ENCODE results near the gene GRIA4.

GRCh38 chr11:106012744-106013143 lies 402.9 kb downstream of the GRIA4 start:
- TF ChIP-seq SIN3A (IDR thresholded peaks at IDR 0.05; ENCODE audit: borderline replicate concordance, low read depth, low read length) (no peak), POLR2AphosphoS5 (IDR thresholded peaks at IDR 0.05; ENCODE audit: low read depth, low read length) (0 out of 2 replicates have a peak, but pooled peaks have one; percentile 15), MAX (IDR thresholded peaks at IDR 0.05; ENCODE audit: low read depth) (no peak; the same call in 1 of the 2 replicates)

All from SK-N-SH (cell line).